Measurements from ENCODE around the gene MDM4. TPM values are rescaled to one million over a fixed set of nuclear protein-coding genes. Genes with fewer than 3 reads are reported as not detected.

MDM4 gene
- total and polyA plus RNA-seq, 2 donors (not counting 1 experiment from before 2014, with no cell fraction given) = 46.6 to 374 TPM

GRCh38 chr1:204599098-204599497 is 82.9 kb downstream of the MDM4 start:
- no peak for DNase-seq
- no peaks in the 10 kb centered on the region for H3K9me3 Mint-ChIP-seq (ENCODE audit: insufficient read depth)
- H2AFZ ChIP-seq (ENCODE audit: insufficient read depth, low read depth, low read length, poor library complexity, severe bottlenecking) = no peak overlapping the region
- POLR2A ChIA-PET = no interaction called here
- no peaks in the 10 kb centered on the region for H3K27me3 Mint-ChIP-seq
- WGBS (ENCODE audit: insufficient coverage) = 89% methylated on average over 4 of the region's 8 CpGs
- intact Hi-C loops (cut with micrococcal nuclease) = no loop called here
- H3K4me1 ChIP-seq (ENCODE audit: control insufficient read depth in 2 of 2, insufficient read depth in 2 of 2, low read length in 2 of 2) = peaks cover 0 to 5% of the 10 kb centered on the region in 2 donors
- no peak overlapping the region for H3K4me3 Mint-ChIP-seq
- peaks cover 12% of the 10 kb centered on the region for H3K4me1 Mint-ChIP-seq
- no peaks in the 10 kb centered on the region for H3K79me2 ChIP-seq (ENCODE audit: control insufficient read depth, insufficient read depth, low read length)
- H3K36me3 ChIP-seq (replicated peaks in 1 of 2; ENCODE audit: control extremely low read depth in 1 of 2, control insufficient read depth in 1 of 2, extremely low read depth in 1 of 2, insufficient read depth in 2 of 2, low read length in 1 of 2) = peaks cover 0 to 11% of the 10 kb centered on the region in 2 experiments
- ATAC-seq (ENCODE audit: low read depth) = no peak
- H3K27ac Mint-ChIP-seq = no peak overlapping the region
- TF ChIP-seq EZH2 (IDR thresholded peaks at IDR 0.05; ENCODE audit: borderline replicate concordance, insufficient read depth, low read depth, low read length, poor library complexity, severe bottlenecking) (no peak), CTCF (IDR thresholded peaks at IDR 0.05) (no peak)
- no peak overlapping the region for H3K4me2 ChIP-seq (replicated peaks; ENCODE audit: low read depth, low read length, poor library complexity, severe bottlenecking)
- no peak overlapping the region for H3K4me3 ChIP-seq (ENCODE audit: control extremely low read depth in 1 of 5, extremely low read depth in 1 of 5, insufficient read depth in 1 of 5, low read depth in 2 of 5, low read length in 4 of 5)
- no peak overlapping the region for H3K27ac ChIP-seq (ENCODE audit: low read length in 2 of 2)
- CTCF ChIA-PET = interaction anchor here (1.5 to 1.7 kb wide), 3 partner anchors 11 to 164 kb away, joined by 3 to 6 read pairs (median 3); no protein-coding TSS in a partner anchor
- H3K9ac ChIP-seq (ENCODE audit: low read length) = no peak overlapping the region
- no peaks in the 10 kb centered on the region for H3K9me3 ChIP-seq (ENCODE audit: control extremely low read depth in 1 of 3, control insufficient read depth in 2 of 3, insufficient read depth in 1 of 3, low read length in 2 of 3)
- no peaks in the 10 kb centered on the region for H4K20me1 ChIP-seq (ENCODE audit: control insufficient read depth, insufficient read depth, low read length, poor library complexity, severe bottlenecking)
- no peaks in the 10 kb centered on the region for H3K27me3 ChIP-seq (replicated peaks in 1 of 4; ENCODE audit: control extremely low read depth in 1 of 4, control insufficient read depth in 3 of 4, insufficient read depth in 4 of 4, low read length in 3 of 4)

GRCh38 chr1:204599596-204599995 is 83.4 kb downstream of the MDM4 start:
- Histone ChIP-seq H3K9ac (ENCODE audit: low read length) (no peak overlapping the region), H4K20me1 (ENCODE audit: control insufficient read depth, insufficient read depth, low read length, poor library complexity, severe bottlenecking) (no peaks in the 10 kb centered on the region), H3K27ac (ENCODE audit: low read length in 2 of 2) (no peak overlapping the region), H2AFZ (ENCODE audit: insufficient read depth, low read depth, low read length, poor library complexity, severe bottlenecking) (no peak overlapping the region), H3K9me3 (ENCODE audit: control extremely low read depth in 1 of 3, control insufficient read depth in 2 of 3, insufficient read depth in 1 of 3, low read length in 2 of 3) (no peaks in the 10 kb centered on the region), H3K4me3 (ENCODE audit: control extremely low read depth in 1 of 5, extremely low read depth in 1 of 5, insufficient read depth in 1 of 5, low read depth in 2 of 5, low read length in 4 of 5) (no peak overlapping the region), H3K27me3 (replicated peaks in 1 of 4; ENCODE audit: control extremely low read depth in 1 of 4, control insufficient read depth in 3 of 4, insufficient read depth in 4 of 4, low read length in 3 of 4) (no peaks in the 10 kb centered on the region), H3K4me1 (ENCODE audit: control insufficient read depth in 2 of 2, insufficient read depth in 2 of 2, low read length in 2 of 2) (peaks cover 0 to 5% of the 10 kb centered on the region in 2 donors), H3K4me2 (replicated peaks; ENCODE audit: low read depth, low read length, poor library complexity, severe bottlenecking) (no peak overlapping the region), H3K36me3 (replicated peaks in 1 of 2; ENCODE audit: control extremely low read depth in 1 of 2, control insufficient read depth in 1 of 2, extremely low read depth in 1 of 2, insufficient read depth in 2 of 2, low read length in 1 of 2) (peaks cover 0 to 11% of the 10 kb centered on the region in 2 experiments), H3K79me2 (ENCODE audit: control insufficient read depth, insufficient read depth, low read length) (no peaks in the 10 kb centered on the region)
- no peak for DNase-seq
- Mint-ChIP-seq H3K4me1 (peaks cover 12% of the 10 kb centered on the region), H3K27ac (no peak overlapping the region), H3K27me3 (no peaks in the 10 kb centered on the region), H3K4me3 (no peak overlapping the region), H3K9me3 (ENCODE audit: insufficient read depth) (no peaks in the 10 kb centered on the region)
- TF ChIP-seq CTCF (IDR thresholded peaks at IDR 0.05) = no peak
- no peak for TF ChIP-seq EZH2 (IDR thresholded peaks at IDR 0.05; ENCODE audit: borderline replicate concordance, insufficient read depth, low read depth, low read length, poor library complexity, severe bottlenecking)
- ChIA-PET POLR2A (no interaction called here), CTCF (interaction anchor here (1.5 kb wide), 2 partner anchors 11 to 164 kb away, joined by 3 read pairs; no protein-coding TSS in a partner anchor)
- 98% methylated on average over 5 of the region's 10 CpGs for WGBS (ENCODE audit: insufficient coverage)
- no peak for ATAC-seq (ENCODE audit: low read depth)
- intact Hi-C loops (cut with micrococcal nuclease) = no loop called here
